H9 (cell line): ENCODE results near the gene CEBPE. TPM values are rescaled to one million over a fixed set of nuclear protein-coding genes. Genes with fewer than 3 reads are reported as not detected.

ENCODE experiments used
- DNase-seq: peaks from one replicate; pipeline ENCODE4 v3.0.0-alpha.2; 2017
- H2AFZ ChIP-seq: one replicate; pipeline ENCODE4 v1.6.1; 2013; ENCODE audit warnings: mild to moderate bottlenecking, low read length, control low read depth, moderate library complexity
- H2AK5ac ChIP-seq: 2 replicates; pipeline ENCODE4 v1.6.1; 2013; ENCODE audit warnings: low read length, control low read depth, mixed read lengths; ENCODE audit not compliant: insufficient read length
- H2BK120ac ChIP-seq: one replicate; pipeline ENCODE4 v1.6.1; 2013; ENCODE audit warnings: low read depth, mild to moderate bottlenecking, low read length, control low read depth, inconsistent platforms; ENCODE audit not compliant: poor library complexity, severe bottlenecking
- H2BK12ac ChIP-seq: 2 replicates; pipeline ENCODE4 v1.6.1; 2013; ENCODE audit warnings: low read length, control low read depth, mixed read lengths, low read depth; ENCODE audit not compliant: insufficient read length
- H2BK15ac ChIP-seq: 2 replicates; pipeline ENCODE4 v1.6.1; 2013; ENCODE audit warnings: low read depth, low read length, control low read depth
- H2BK20ac ChIP-seq: one replicate; pipeline ENCODE4 v1.6.1; 2013; ENCODE audit warnings: low read depth, mild to moderate bottlenecking, low read length, control low read depth, inconsistent platforms; ENCODE audit not compliant: poor library complexity, severe bottlenecking
- H2BK5ac ChIP-seq: 2 replicates; pipeline ENCODE4 v1.6.1; 2013; ENCODE audit warnings: low read length, control low read depth, mixed read lengths; ENCODE audit not compliant: insufficient read length
- H3K14ac ChIP-seq: 2 replicates; pipeline ENCODE4 v1.6.1; 2013; ENCODE audit warnings: low read length, control low read depth; ENCODE audit not compliant: insufficient read depth
- H3K18ac ChIP-seq: 2 replicates; pipeline ENCODE4 v1.6.1; 2013; ENCODE audit warnings: low read depth, mild to moderate bottlenecking, mixed read lengths, low read length, control low read depth; ENCODE audit not compliant: insufficient read length
- H3K23ac ChIP-seq: 2 replicates; pipeline ENCODE4 v1.6.1; 2013; ENCODE audit warnings: low read length, control low read depth, mixed read lengths, low read depth; ENCODE audit not compliant: insufficient read length
- H3K23me2 ChIP-seq: 2 replicates; pipeline ENCODE4 v1.6.1; 2013; ENCODE audit warnings: low read depth, mild to moderate bottlenecking, mixed read lengths, low read length, control low read depth; ENCODE audit not compliant: insufficient read length, poor library complexity, severe bottlenecking
- H3K27ac ChIP-seq: 2 replicates; pipeline ENCODE4 v1.5.1; 2013; ENCODE audit warnings: low read length, control low read depth, mixed read lengths, low read depth; ENCODE audit not compliant: insufficient read length
- H3K27me3 ChIP-seq: 2 replicates; pipeline ENCODE4 v1.6.1; 2013; ENCODE audit warnings: low read length, control low read depth, inconsistent platforms; ENCODE audit not compliant: insufficient read depth
- H3K4ac ChIP-seq: 2 replicates; pipeline ENCODE4 v1.6.1; 2013; ENCODE audit warnings: low read depth, mild to moderate bottlenecking, control low read depth, inconsistent platforms, low read length, moderate library complexity
- H3K4me1 ChIP-seq: 2 replicates; pipeline ENCODE4 v1.6.1; 2013; ENCODE audit warnings: low read length, control low read depth, inconsistent platforms; ENCODE audit not compliant: insufficient read depth
- H3K4me2 ChIP-seq: 2 replicates; pipeline ENCODE4 v1.6.1; 2013; ENCODE audit warnings: low read length, control low read depth, mixed read lengths; ENCODE audit not compliant: insufficient read length, insufficient read depth
- H3K56ac ChIP-seq: 2 replicates; pipeline ENCODE4 v1.6.1; 2013; ENCODE audit warnings: low read depth, mild to moderate bottlenecking, mixed read lengths, low read length, control low read depth; ENCODE audit not compliant: insufficient read length
- H3K79me1 ChIP-seq: 2 replicates; pipeline ENCODE4 v1.6.1; 2013; ENCODE audit warnings: low read depth, mild to moderate bottlenecking, moderate library complexity, low read length, control low read depth, inconsistent platforms; ENCODE audit not compliant: insufficient read depth, poor library complexity, severe bottlenecking
- H3K79me2 ChIP-seq: 2 replicates; pipeline ENCODE4 v1.6.1; 2013; ENCODE audit warnings: low read length, control low read depth, inconsistent platforms; ENCODE audit not compliant: insufficient read depth
- H3K9ac ChIP-seq: 2 replicates; pipeline ENCODE4 v1.6.1; 2013; ENCODE audit warnings: low read length, control low read depth, mixed read lengths; ENCODE audit not compliant: insufficient read length; ENCODE audit errors: extremely low read depth
- H3K9me3 ChIP-seq: one replicate; pipeline ENCODE4 v1.6.1; 2013; ENCODE audit warnings: low read depth, low read length, inconsistent platforms; ENCODE audit not compliant: control insufficient read depth
- H3T11ph ChIP-seq: one replicate; pipeline ENCODE4 v1.6.1; 2013; ENCODE audit warnings: mild to moderate bottlenecking, low read length, control low read depth, inconsistent platforms
- H4K20me1 ChIP-seq: one replicate; pipeline ENCODE4 v1.6.1; 2013; ENCODE audit not compliant: control insufficient read depth, insufficient read length, insufficient read depth
- H4K5ac ChIP-seq: 2 replicates; pipeline ENCODE4 v1.6.1; 2013; ENCODE audit warnings: low read depth, mild to moderate bottlenecking, mixed read lengths, low read length, control low read depth; ENCODE audit not compliant: insufficient read length
- H4K8ac ChIP-seq: replicated peaks from 2 replicates; pipeline ENCODE4 v1.6.1; 2013; ENCODE audit warnings: low read length, control low read depth, mixed read lengths, low read depth; ENCODE audit not compliant: insufficient read length
- H4K91ac ChIP-seq: 2 replicates; pipeline ENCODE4 v1.6.1; 2013; ENCODE audit warnings: low read depth, mild to moderate bottlenecking, moderate library complexity, mixed read lengths, low read length, control low read depth; ENCODE audit not compliant: insufficient read length
- H3K27ac Mint-ChIP-seq, 3 experiments: 2 replicates in 2 of 3; 3 replicates in 1 of 3; pipeline ENCODE4 v1.8.0; 2020 to 2021; ENCODE audit warnings: mixed read lengths in 3 of 3, mild to moderate bottlenecking in 1 of 3, moderate library complexity in 1 of 3
- H3K27me3 Mint-ChIP-seq: 2 replicates; pipeline ENCODE4 v1.8.0; 2021; ENCODE audit warnings: low read depth, mild to moderate bottlenecking, moderate library complexity, mixed read lengths
- H3K36me3 Mint-ChIP-seq, 3 experiments: 2 replicates in 2 of 3; 3 replicates in 1 of 3; pipeline ENCODE4 v1.8.0; 2020 to 2021; ENCODE audit warnings: low read depth in 3 of 3, mixed read lengths in 3 of 3; ENCODE audit not compliant: insufficient read depth in 1 of 3
- H3K4me1 Mint-ChIP-seq, 2 experiments: 2 replicates each; pipeline ENCODE4 v1.8.0; 2020; ENCODE audit warnings: mixed read lengths in 2 of 2
- H3K4me3 Mint-ChIP-seq, 2 experiments: 2 replicates in 1 of 2; 3 replicates in 1 of 2; pipeline ENCODE4 v1.8.0; 2020 to 2021; ENCODE audit warnings: mild to moderate bottlenecking in 2 of 2, mixed read lengths in 2 of 2, moderate library complexity in 1 of 2
- H3K9me3 Mint-ChIP-seq, 2 experiments: 2 replicates in 1 of 2; 3 replicates in 1 of 2; pipeline ENCODE4 v1.8.0; 2020; ENCODE audit warnings: mild to moderate bottlenecking in 2 of 2, mixed read lengths in 2 of 2, moderate library complexity in 1 of 2
- WGBS: extraction: QIAGEN DNeasy Blood & Tissue Kit; methylation state at CpG from one replicate; pipeline ENCODE4 v1.1.7; 2013; ENCODE audit warnings: missing lambda C conversion rate, low lambda C conversion rate, mixed read lengths; ENCODE audit not compliant: insufficient read length; ENCODE audit errors: extremely low coverage; 5-methylcytosine and 5-hydroxymethylcytosine counted together
- total RNA-seq: library from RNA; stranded (reverse); gene quantifications from 2 replicates; pipeline ENCODE4 v1.2.1, GENCODE V29; 2021
- TF ChIP-seq, protein P1 (sequence below): fragments of 200-600 bp; sonication (generic); conservative IDR thresholded peaks from 3 replicates; pipeline ENCODE4 v1.8.0; 2021; ENCODE audit warnings: antibody characterized with exemption, mild to moderate bottlenecking

Gene CEBPE
- total RNA-seq, 1 experiment from 2014 or later, result not detected

DNA sequence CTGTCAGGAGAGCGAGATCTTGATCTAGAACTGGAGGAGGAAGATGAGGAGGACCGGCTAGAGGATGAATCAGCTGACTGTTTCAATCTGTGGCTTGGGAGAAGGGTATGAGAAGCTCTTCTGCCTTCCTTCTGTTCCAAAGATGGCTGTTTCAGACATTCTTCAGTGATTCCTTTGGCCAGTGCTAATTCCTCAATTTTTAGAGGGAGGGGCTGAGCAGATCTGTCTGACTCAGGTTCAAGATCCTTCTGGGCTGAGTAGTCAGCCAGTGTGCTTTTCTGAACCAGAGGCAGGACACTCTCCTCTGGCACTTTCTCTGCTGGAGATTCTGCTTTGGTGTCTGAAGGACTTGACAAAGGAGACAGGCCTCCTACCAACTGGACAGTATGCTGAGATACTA is 39.3 kb downstream of the CEBPE start:
- Mint-ChIP-seq H3K9me3 (no peaks in the 10 kb centered on the region; a peak in 1 of 5 replicates), H3K27ac (no peak overlapping the region), H3K27me3 (no peaks in the 10 kb centered on the region), H3K4me1 (no peaks in the 10 kb centered on the region), H3K36me3 (peaks cover 54 to 93% (median 85%) of the 10 kb centered on the region in 3 experiments; a peak in 6 of 7 replicates), H3K4me3 (no peak overlapping the region)
- Histone ChIP-seq H4K91ac (no peak overlapping the region), H4K5ac (no peak overlapping the region), H2BK20ac (no peak overlapping the region), H4K8ac (no peak overlapping the region), H2BK120ac (no peak overlapping the region), H3K23ac (no peak overlapping the region), H3K4me2 (no peak overlapping the region), H2BK5ac (no peak overlapping the region), H3K14ac (no peak overlapping the region), H3K4me1 (no peaks in the 10 kb centered on the region), H4K20me1 (no peaks in the 10 kb centered on the region), H3K56ac (no peak overlapping the region), H3K79me2 (no peaks in the 10 kb centered on the region), H2AFZ (no peak overlapping the region), H2AK5ac (no peak overlapping the region), H3K27ac (no peak overlapping the region), H3K18ac (no peak overlapping the region), H3K4ac (no peak overlapping the region), H3K27me3 (no peaks in the 10 kb centered on the region), H2BK12ac (no peak overlapping the region), H3K23me2 (no peaks in the 10 kb centered on the region), H3K79me1 (no peaks in the 10 kb centered on the region), H3K9me3 (no peaks in the 10 kb centered on the region), H2BK15ac (no peak overlapping the region), H3K9ac (no peak overlapping the region), H3T11ph (no peak overlapping the region)
- no CpG with 5 or more reads among the region's 2 CpGs for WGBS
- TF ChIP-seq, protein P1, sequence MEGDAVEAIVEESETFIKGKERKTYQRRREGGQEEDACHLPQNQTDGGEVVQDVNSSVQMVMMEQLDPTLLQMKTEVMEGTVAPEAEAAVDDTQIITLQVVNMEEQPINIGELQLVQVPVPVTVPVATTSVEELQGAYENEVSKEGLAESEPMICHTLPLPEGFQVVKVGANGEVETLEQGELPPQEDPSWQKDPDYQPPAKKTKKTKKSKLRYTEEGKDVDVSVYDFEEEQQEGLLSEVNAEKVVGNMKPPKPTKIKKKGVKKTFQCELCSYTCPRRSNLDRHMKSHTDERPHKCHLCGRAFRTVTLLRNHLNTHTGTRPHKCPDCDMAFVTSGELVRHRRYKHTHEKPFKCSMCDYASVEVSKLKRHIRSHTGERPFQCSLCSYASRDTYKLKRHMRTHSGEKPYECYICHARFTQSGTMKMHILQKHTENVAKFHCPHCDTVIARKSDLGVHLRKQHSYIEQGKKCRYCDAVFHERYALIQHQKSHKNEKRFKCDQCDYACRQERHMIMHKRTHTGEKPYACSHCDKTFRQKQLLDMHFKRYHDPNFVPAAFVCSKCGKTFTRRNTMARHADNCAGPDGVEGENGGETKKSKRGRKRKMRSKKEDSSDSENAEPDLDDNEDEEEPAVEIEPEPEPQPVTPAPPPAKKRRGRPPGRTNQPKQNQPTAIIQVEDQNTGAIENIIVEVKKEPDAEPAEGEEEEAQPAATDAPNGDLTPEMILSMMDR, result no peak
- DNase-seq, result no peak
